GDM1 (cell line): ENCODE measurements around the gene CDC20B.

Experiments used
- DNase-seq: peaks from one replicate; lab custom pipeline; 2025; lab: John Stamatoyannopoulos, UW

Gene CDC20B

GRCh38 chr5:55172937-55173686 lies at the start of gene CDC20B:
Gene CDC20B, minus strand, starts transcription at chr5:55173177. Its CDS starts 177 bp downstream, at chr5:55173000.
- DNase-seq, result peak; percentile 32

DNA sequence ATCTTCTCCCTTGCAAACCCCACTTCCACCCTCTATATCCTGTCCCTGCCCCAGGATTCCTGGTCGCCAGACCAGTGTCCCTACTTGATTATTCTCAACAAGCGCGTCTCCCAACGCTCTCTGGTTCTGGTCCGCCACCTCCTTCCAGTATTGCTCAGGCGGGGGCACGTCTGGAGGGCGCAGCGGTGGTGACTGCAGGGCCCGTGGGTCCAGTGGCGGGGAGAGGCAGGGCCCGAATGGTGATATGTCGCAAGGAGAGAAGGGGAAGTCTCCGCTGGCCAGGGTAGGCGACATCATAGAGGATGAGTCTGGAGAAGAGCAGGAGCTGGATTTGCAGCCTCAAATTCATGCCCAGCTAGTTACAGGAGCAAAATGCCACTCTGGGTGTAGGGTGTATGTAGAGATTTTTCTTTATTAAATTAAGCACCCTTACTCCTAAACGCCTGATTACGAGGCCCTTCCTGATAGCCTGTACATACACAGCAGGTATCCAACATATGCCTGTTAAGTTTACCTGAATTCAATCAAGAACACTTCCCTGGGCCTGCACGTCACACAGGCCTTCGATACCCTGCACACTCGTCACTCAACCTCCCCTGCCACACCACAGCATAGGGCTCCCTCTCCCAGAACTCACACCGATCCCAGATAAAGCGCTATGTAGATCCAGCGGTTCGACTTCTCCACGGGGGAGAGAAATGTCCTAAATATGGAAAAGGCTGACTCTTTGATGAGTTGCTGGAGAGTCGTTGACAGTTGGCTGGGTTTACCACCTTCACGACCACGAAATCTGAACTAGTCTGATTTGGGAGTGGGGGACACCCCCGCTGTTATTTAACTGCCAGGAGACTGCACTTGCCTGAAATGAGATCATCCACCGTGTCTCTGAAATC lies 49.4 kb upstream of the CDC20B start:
- DNase-seq, result no peak

- no peak for DNase-seq
Observed at GRCh38 chr5:55220433-55221185, 47.6 kb upstream of the CDC20B start.

- no peak for DNase-seq
Observed at GRCh38 chr5:55219770-55220169, 46.8 kb upstream of the CDC20B start.

- DNase-seq, result no peak
Observed at GRCh38 chr5:55218967-55219366, 46.0 kb upstream of the CDC20B start.

- no peak for DNase-seq
Observed at GRCh38 chr5:55211184-55211874, 38.4 kb upstream of the CDC20B start.

- no peak for DNase-seq
Observed at GRCh38 chr5:55205001-55205400, 32.0 kb upstream of the CDC20B start.

DNA sequence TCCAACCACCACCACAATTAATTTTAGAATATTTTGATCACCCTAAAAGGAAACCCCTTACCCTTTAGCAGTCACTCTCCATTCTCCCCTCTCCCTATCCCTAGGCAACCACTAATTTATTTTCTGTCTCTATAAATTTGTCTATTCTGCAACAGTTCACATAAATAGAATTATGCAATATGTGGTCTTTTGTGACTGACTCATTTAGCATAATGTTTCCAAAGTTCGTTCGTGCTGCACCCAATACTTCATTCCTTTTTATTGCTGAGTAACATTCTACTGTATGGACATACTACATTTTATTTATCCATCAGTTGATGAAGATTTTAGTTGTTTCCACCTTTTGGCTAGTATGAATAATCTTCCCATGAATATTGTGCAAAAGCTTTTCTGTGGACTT lies 18.2 kb upstream of the CDC20B start:
- DNase-seq, result no peak

DNA sequence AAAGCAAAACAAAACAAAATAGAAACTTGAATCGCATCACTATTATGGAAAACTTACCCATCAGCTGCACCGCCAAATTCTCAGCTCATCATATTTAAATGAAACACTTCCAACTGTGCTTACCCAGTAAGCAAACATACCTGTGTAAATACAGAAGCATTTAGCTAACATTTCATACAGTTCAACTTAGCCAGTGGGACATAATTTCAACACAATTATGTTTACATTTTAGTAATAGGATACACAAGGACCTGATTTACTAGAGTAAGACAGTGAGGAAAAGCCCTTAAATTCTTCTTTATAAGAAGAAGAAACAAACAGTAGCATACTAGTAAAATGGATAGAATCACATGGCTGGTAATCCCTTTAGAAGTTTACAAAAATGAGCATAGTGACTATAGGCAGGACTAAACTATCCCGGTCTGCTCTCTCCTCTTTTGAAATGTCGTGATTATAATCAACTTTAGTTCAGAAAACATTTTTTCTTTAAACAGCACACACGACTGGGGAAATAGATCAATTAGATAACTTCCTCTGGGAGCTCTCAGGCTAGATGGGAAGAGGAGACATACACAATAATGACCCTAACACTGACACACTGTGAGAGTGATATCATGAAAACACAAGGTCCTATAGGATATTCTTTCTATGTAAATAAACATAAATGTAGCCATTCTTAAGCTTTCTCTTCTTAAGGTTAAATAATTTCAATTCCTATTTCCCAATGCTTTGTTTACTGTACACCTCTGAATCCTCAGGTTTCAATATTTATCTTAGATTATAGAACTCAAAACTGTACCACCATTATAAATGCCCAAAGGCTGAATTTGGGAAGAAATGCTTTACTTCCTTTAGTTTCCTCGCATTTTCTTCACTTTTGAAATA lies 15.9 kb upstream of the CDC20B start:
- no peak for DNase-seq

GRCh38 chr5:55187370-55187769 lies 14.4 kb upstream of the CDC20B start:
- DNase-seq, result no peak

- no peak for DNase-seq
Observed at GRCh38 chr5:55180016-55180415, 7.0 kb upstream of the CDC20B start.

DNA sequence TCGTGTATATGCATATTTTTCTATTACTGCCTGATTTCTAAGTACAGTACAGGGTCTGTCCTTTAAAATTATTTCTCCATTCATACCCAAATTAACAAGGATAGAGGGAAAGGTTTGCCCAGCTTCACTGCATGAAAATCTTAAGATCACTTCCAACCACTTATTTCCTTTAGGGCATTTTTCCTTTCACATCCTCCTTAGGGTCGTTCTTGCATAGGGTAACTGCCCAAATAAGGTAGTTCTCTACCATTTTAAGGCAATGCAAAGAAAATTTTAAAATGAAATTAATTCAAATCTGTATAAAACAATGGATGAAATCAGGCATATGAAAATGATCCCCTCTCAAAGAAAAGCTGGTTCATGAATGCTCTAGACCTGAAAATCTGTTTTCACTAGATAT lies 4.1 kb upstream of the CDC20B start:
- no peak for DNase-seq

- no peak for DNase-seq
Observed at GRCh38 chr5:55176176-55176818, 3.3 kb upstream of the CDC20B start.

DNA sequence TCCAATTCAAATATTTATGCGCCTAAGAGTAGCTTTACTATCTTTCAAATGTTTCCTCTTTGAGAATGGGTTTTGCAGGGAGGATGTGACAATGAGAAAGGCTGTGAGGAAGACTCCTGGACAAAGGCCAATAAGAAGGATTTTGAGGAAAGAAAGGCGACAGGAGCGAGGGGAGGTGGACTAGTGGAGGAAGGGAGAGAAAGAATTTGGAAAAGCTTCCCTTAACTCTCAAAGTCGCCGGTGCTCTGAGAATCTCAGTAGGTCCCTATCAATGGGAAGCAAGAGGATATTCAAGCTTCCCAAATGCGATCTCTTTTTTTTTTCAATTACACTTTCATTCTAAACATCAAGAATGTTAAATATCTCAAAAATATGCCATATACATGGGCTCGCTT lies 2.8 kb upstream of the CDC20B start:
- no peak for DNase-seq

GRCh38 chr5:55173687-55174230 lies 782 bp upstream of the CDC20B start:
- no peak for DNase-seq

DNA sequence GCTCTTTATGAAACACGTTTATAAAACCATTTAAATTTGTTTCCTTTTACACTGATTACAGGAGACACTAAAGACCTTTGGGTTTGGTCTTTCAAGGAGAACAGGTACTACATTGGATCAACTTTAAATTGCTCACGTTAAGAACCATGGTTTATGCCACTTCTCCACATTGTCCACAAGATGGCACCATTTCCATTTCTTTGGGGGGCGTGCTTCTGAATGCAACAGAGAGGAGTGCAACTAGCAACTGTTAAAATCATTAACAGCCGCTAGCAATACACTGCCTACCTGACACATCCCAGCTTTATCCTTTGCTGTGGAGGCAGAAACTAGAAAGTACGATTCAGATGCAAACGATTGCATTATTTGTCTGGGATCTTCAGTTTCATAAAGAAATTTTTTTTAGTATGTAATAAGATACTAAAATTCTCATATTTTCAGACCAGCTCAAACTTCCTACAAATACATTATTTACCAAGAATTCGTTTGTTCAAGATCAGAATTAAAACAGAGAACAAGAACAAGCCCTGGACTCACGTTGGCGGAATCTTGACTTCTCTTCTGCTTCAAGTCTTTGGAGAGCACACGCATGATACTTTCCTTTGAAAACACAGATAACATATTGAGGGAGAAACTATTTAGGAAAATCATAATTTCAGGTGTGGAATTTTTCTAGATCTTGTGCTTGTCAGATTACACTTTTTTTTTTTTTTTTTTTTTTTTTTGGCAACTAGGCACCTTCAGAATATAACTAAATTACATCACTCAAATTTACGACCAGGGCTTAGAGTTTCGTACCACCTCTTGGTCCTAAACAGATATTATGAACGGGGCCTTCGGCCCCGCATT lies 702 bp downstream of the CDC20B start:
- peak; percentile 61 for DNase-seq

GRCh38 chr5:55171471-55171870 lies 1.5 kb downstream of the CDC20B start:
- DNase-seq, result no peak

DNA sequence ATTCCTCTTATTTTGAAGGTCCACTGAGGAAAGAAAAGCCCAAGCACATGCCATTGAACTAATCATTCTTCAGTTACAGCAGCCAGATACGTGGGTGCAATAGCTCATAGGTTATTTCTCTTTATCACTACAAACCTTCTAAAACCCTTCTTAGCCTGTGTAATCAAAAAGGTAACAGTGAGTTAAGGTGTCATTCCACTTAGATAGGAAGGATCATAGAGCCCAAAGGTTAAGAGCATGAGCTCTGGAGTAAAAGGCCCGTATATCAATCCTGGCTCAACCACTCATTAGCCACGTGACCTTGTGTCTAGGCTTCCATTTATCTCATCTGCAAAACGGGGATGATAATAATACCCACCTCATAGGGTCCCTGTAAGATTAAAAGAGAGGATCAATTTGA lies 10.3 kb downstream of the CDC20B start:
- DNase-seq, result no peak
